ENCODE results near the gene ID3. TPM values are rescaled to one million over a fixed set of nuclear protein-coding genes. Genes with fewer than 3 reads are reported as not detected.

ID3 gene, protein sequence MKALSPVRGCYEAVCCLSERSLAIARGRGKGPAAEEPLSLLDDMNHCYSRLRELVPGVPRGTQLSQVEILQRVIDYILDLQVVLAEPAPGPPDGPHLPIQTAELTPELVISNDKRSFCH
- 73.5 and 86.9 TPM in 2 replicates for total RNA-seq
- long read RNA-seq, transcript ID3-201 (3 exons, 1,251 nt) = major isoform, 29 of 31 reads
- long read RNA-seq, partial matches to known transcripts = 0 of 31 reads
- long read RNA-seq, other reads (novel, unspliced or antisense) = 2 of 31 reads

DNA sequence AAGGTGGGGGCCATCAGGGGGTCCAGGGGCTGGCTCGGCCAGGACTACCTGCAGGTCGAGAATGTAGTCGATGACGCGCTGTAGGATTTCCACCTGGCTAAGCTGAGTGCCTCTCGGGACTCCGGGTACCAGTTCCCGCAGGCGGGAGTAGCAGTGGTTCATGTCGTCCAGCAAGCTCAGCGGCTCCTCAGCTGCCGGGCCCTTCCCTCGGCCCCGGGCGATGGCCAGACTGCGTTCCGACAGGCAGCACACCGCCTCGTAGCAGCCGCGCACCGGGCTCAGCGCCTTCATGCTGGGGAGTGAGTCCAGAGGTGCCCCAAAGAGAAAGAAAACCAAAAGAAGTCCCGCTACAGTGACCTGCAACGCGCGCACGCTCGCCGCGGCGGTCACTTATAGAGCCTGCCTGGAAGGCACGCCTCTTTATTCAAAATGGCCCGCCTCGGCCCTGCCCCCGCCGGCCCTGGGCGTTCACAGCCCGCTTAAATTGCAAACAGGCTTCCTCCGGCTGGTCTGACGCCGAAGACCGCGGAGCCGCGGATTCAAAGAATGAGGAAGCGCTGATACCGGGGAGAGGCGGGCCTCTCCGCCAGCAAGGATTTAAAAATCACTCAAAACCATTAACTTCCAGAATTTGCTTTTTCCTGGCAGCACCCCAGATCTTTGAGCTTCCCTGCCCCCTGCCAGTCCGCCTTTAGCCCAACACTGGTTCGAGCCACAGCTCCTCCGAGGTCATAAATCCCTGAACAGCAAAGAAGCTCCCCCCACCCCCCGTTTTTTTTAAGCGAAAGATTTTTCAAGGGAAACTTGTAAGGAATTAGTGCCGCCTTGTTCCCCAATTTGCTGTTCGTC lies at the start of gene ID3:
Gene ID3 (minus strand): TSS at position 366 of the 849 bp plus-strand sequence. CDS start 75 bp downstream, at position 291.
- Mint-ChIP-seq H3K36me3 (ENCODE audit: unreplicated experiment) (peaks cover 4% of the 10 kb centered on the region), H3K9me3 (ENCODE audit: unreplicated experiment) (no peaks in the 10 kb centered on the region), H3K4me3 (ENCODE audit: unreplicated experiment) (peak within 1 kb of the TSS; percentile 93), H3K27me3 (ENCODE audit: unreplicated experiment) (no peaks in the 10 kb centered on the region), H3K27ac (ENCODE audit: unreplicated experiment) (peak within 1 kb of the TSS; percentile 97), H3K4me1 (ENCODE audit: unreplicated experiment) (peaks cover 84% of the 10 kb centered on the region)
- TF ChIP-seq, protein P1, sequence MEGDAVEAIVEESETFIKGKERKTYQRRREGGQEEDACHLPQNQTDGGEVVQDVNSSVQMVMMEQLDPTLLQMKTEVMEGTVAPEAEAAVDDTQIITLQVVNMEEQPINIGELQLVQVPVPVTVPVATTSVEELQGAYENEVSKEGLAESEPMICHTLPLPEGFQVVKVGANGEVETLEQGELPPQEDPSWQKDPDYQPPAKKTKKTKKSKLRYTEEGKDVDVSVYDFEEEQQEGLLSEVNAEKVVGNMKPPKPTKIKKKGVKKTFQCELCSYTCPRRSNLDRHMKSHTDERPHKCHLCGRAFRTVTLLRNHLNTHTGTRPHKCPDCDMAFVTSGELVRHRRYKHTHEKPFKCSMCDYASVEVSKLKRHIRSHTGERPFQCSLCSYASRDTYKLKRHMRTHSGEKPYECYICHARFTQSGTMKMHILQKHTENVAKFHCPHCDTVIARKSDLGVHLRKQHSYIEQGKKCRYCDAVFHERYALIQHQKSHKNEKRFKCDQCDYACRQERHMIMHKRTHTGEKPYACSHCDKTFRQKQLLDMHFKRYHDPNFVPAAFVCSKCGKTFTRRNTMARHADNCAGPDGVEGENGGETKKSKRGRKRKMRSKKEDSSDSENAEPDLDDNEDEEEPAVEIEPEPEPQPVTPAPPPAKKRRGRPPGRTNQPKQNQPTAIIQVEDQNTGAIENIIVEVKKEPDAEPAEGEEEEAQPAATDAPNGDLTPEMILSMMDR (IDR thresholded peaks at IDR 0.05) = no peak
- DNase-seq (ENCODE audit: extremely low spot score, unreplicated experiment) = peak; percentile 97

DNA sequence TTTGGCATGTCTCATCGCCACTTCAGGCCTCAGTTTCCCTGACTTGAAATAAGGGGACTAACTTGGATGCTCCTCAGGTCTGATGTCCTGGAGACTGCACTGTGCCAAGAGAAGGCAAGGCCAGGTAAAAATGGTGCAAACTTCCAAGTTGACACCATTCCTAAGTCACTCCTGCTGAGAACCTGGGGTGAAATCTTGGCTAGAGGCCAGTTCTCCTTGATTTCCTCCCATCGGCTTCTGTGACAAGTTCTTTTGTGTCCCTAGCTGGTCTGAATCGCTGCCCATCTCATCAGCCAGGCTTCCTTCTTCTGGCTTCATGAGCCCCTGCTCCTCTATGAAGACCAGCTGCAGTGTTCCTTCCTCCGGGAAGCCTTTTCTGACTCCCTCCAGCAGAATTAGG lies 48.6 kb upstream of the ID3 start:
- DNase-seq (ENCODE audit: extremely low spot score, unreplicated experiment) = no peak
- H3K27ac Mint-ChIP-seq (ENCODE audit: unreplicated experiment) = no peak overlapping the region
- no peaks in the 10 kb centered on the region for H3K4me1 Mint-ChIP-seq (ENCODE audit: unreplicated experiment)
- H3K9me3 Mint-ChIP-seq (ENCODE audit: unreplicated experiment) = no peaks in the 10 kb centered on the region
- peaks cover 12% of the 10 kb centered on the region for H3K27me3 Mint-ChIP-seq (ENCODE audit: unreplicated experiment)
- no peak overlapping the region for H3K4me3 Mint-ChIP-seq (ENCODE audit: unreplicated experiment)
- peaks cover 2% of the 10 kb centered on the region for H3K36me3 Mint-ChIP-seq (ENCODE audit: unreplicated experiment)
- TF ChIP-seq, protein P1 (IDR thresholded peaks at IDR 0.05) = no peak

DNA sequence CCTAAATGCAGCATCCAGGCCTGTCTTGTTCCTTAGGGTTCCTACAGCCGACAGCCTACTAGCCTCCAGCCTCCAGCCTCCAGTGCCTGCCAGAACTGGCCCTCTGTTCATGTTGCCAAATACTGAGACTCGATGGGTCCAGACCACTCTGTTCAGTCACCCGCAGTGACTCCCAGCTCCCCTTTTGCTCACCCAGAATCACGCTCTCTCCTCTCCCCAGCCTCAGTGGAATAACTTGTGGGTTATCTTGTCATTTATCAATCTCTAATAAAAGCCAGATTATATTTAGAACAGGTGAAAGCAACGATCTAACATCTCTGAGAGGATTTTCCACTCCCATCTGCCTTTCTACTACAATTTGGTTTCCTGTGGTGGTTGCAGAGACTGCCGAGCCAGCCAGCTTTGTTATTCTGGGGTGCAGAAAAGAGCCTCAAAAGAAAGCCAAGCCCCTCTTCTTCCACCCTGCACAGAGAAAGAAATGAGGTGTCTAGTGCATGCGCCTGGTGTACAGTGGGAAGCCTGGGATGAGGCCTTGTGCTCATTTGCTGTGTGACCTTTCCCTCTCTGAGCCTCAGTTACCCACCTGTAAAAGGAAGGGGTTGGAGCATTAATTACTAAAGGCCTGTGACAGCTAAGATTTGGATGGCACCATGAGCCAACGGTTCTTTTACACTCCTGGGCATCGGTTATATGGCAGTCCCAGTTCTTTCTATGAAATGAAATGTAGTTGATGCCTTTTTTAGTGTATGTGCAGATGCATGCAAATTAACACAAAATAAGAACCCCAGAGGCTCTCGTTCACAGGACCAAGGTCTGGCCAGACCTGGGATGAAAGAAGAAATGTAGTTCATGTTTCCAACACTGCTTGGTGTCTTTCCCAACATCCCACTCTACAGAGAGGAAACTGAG lies 42.9 kb upstream of the ID3 start:
- no peak overlapping the region for H3K27ac Mint-ChIP-seq (ENCODE audit: unreplicated experiment)
- no peaks in the 10 kb centered on the region for H3K27me3 Mint-ChIP-seq (ENCODE audit: unreplicated experiment)
- no peak overlapping the region for H3K4me3 Mint-ChIP-seq (ENCODE audit: unreplicated experiment)
- TF ChIP-seq, protein P1 (IDR thresholded peaks at IDR 0.05) = no peak
- no peaks in the 10 kb centered on the region for H3K36me3 Mint-ChIP-seq (ENCODE audit: unreplicated experiment)
- H3K4me1 Mint-ChIP-seq (ENCODE audit: unreplicated experiment) = peaks cover 18% of the 10 kb centered on the region
- H3K9me3 Mint-ChIP-seq (ENCODE audit: unreplicated experiment) = no peaks in the 10 kb centered on the region
- no peak for DNase-seq (ENCODE audit: extremely low spot score, unreplicated experiment)

DNA sequence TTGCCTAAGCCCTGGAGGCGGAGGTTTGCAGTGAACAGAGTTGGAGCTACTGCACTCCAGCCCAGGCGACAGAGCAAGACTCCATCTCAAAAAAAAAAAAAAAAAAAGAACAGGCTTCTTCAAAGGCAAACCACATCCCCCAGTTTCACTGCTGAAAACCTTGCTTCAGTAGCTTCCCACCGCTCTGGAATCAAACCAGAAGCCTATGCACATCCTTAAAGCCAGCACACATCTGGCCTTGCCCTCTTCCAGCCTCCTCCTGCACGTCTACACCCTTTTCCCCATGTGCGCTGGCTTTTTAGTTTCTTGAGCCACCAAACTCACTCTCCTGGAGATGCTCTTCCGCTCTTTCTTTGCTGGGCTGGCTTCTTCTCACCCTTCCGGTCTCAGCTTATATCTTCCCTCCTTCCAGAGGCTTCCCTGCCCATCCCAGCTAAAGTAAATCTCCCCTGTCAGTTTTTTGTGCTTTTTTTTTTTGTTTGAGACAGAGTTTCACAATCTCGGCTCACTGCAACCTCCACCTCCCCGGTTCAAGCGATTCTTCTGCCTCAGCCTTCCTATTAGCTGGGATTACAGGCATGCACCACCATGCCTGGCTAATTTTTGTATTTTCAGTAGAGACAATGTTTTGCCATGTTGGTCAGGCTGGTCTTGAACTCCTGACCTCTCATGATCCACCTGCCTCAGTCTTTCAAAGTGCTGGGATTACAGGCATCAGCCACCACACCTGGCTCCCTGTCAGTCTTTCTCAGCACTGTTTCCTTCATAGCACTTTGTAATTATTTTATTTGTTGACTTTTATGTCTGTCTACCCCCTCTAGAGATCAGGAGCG lies 42.0 kb upstream of the ID3 start:
- no peak overlapping the region for H3K4me3 Mint-ChIP-seq (ENCODE audit: unreplicated experiment)
- H3K27me3 Mint-ChIP-seq (ENCODE audit: unreplicated experiment) = no peaks in the 10 kb centered on the region
- no peaks in the 10 kb centered on the region for H3K9me3 Mint-ChIP-seq (ENCODE audit: unreplicated experiment)
- no peak overlapping the region for H3K27ac Mint-ChIP-seq (ENCODE audit: unreplicated experiment)
- no peak for DNase-seq (ENCODE audit: extremely low spot score, unreplicated experiment)
- H3K4me1 Mint-ChIP-seq (ENCODE audit: unreplicated experiment) = peaks cover 24% of the 10 kb centered on the region
- TF ChIP-seq, protein P1 (IDR thresholded peaks at IDR 0.05) = no peak
- no peaks in the 10 kb centered on the region for H3K36me3 Mint-ChIP-seq (ENCODE audit: unreplicated experiment)
